CD14-positive monocyte (primary cell): Measurements from ENCODE around the gene TBC1D5. TPM values are rescaled to one million over a fixed set of nuclear protein-coding genes. Genes with fewer than 3 reads are reported as not detected.

ENCODE experiments used
- DNase-seq, 3 donors: peaks; one replicate each; pipeline ENCODE4 v3.0.0-alpha.2; 2011 to 2022
- H2AFZ ChIP-seq: 2 replicates; pipeline ENCODE4 v1.6.0; 2012; ENCODE audit warnings: mild to moderate bottlenecking, low read depth, low read length, inconsistent platforms; ENCODE audit not compliant: insufficient read depth, poor library complexity, severe bottlenecking
- H3K27ac ChIP-seq, 2 donors: 1 replicate in 1 of 2; 2 replicates in 1 of 2; pipeline ENCODE4 v1.5.1; 2012 to 2013; ENCODE audit warnings: low read length in 2 of 2, control low read depth in 1 of 2, inconsistent platforms in 1 of 2, low read depth in 1 of 2, mild to moderate bottlenecking in 1 of 2
- H3K27me3 ChIP-seq, 2 donors: one replicate each; pipeline versions ENCODE4 v1.6.0 to v1.6.1; 2011 to 2013; ENCODE audit warnings: low read length in 2 of 2; ENCODE audit not compliant: control insufficient read depth in 2 of 2, insufficient read depth in 2 of 2
- H3K36me3 ChIP-seq, 2 donors: replicated peaks in 1 of 2; 1 replicate in 1 of 2; 2 replicates in 1 of 2; pipeline versions ENCODE4 v1.5.1 to v1.6.1; 2012 to 2013; ENCODE audit warnings: low read length in 2 of 2, control low read depth in 1 of 2, inconsistent platforms in 1 of 2, mild to moderate bottlenecking in 1 of 2; ENCODE audit not compliant: insufficient read depth in 2 of 2, control insufficient read depth in 1 of 2
- H3K4me1 ChIP-seq, 2 donors: 1 replicate in 1 of 2; 2 replicates in 1 of 2; pipeline versions ENCODE4 v1.5.1 to v1.6.1; 2012 to 2013; ENCODE audit warnings: low read length in 2 of 2, control low read depth in 1 of 2, inconsistent platforms in 1 of 2, mild to moderate bottlenecking in 1 of 2, moderate library complexity in 1 of 2; ENCODE audit not compliant: insufficient read depth in 2 of 2, control insufficient read depth in 1 of 2
- H3K4me2 ChIP-seq: replicated peaks from 2 replicates; pipeline ENCODE3; 2012; ENCODE audit warnings: low read length, moderate library complexity, mild to moderate bottlenecking; ENCODE audit not compliant: poor library complexity, severe bottlenecking; ENCODE audit errors: extremely low read depth
- H3K4me3 ChIP-seq, 3 experiments: fragments of 200-600 bp in 1 of 3; sonication (generic) in 1 of 3; replicated peaks in 1 of 3; 1 replicate in 2 of 3; 2 replicates in 1 of 3; pipeline ENCODE4 v1.5.1; 2011 to 2013; ENCODE audit warnings: low read length in 3 of 3, mild to moderate bottlenecking in 3 of 3, control low read depth in 2 of 3, low read depth in 2 of 3, inconsistent platforms in 1 of 3, moderate library complexity in 1 of 3
- H3K79me2 ChIP-seq: 2 replicates; pipeline ENCODE4 v1.6.0; 2012; ENCODE audit warnings: mild to moderate bottlenecking, control low read depth, inconsistent platforms, low read length, moderate library complexity; ENCODE audit not compliant: insufficient read depth
- H3K9ac ChIP-seq: 2 replicates; pipeline ENCODE4 v1.6.0; 2017; ENCODE audit warnings: low read length, mild to moderate bottlenecking; ENCODE audit not compliant: insufficient read depth, poor library complexity, severe bottlenecking
- H3K9me3 ChIP-seq, 2 donors: replicated peaks in 1 of 2; 1 replicate in 1 of 2; 2 replicates in 1 of 2; pipeline versions ENCODE4 v1.5.1 to v1.6.1; 2012 to 2013; ENCODE audit warnings: low read length in 2 of 2, control low read depth in 1 of 2; ENCODE audit not compliant: control insufficient read depth in 1 of 2, insufficient read depth in 1 of 2
- H4K20me1 ChIP-seq: 2 replicates; pipeline ENCODE4 v1.6.0; 2012; ENCODE audit warnings: mild to moderate bottlenecking, low read length, control low read depth, moderate library complexity; ENCODE audit not compliant: insufficient read depth
- H3K27ac Mint-ChIP-seq, 7 donors: one replicate each; pipeline ENCODE4 v1.8.0; 2020; ENCODE audit warnings: mild to moderate bottlenecking in 7 of 7, mixed read lengths in 7 of 7, moderate library complexity in 6 of 7, inconsistent platforms in 2 of 7
- H3K27me3 Mint-ChIP-seq, 3 donors: one replicate each; pipeline ENCODE4 v1.8.0; 2021 to 2022; ENCODE audit warnings: low read depth in 3 of 3, mild to moderate bottlenecking in 3 of 3, mixed read lengths in 3 of 3, moderate library complexity in 3 of 3, inconsistent platforms in 1 of 3
- H3K36me3 Mint-ChIP-seq, 2 donors: one replicate each; pipeline ENCODE4 v1.8.0; 2020; ENCODE audit warnings: mixed read lengths in 2 of 2, inconsistent platforms in 1 of 2, mild to moderate bottlenecking in 1 of 2
- H3K4me1 Mint-ChIP-seq: one replicate; pipeline ENCODE4 v1.8.0; 2020; ENCODE audit warnings: mild to moderate bottlenecking, mixed read lengths
- H3K4me3 Mint-ChIP-seq, 2 donors: one replicate each; pipeline ENCODE4 v1.8.0; 2020; ENCODE audit warnings: mild to moderate bottlenecking in 2 of 2, mixed read lengths in 2 of 2, moderate library complexity in 1 of 2
- H3K9me3 Mint-ChIP-seq, 7 donors: one replicate each; pipeline ENCODE4 v1.8.0; 2020 to 2022; ENCODE audit warnings: mixed read lengths in 7 of 7, mild to moderate bottlenecking in 6 of 7, moderate library complexity in 6 of 7, inconsistent platforms in 2 of 7
- CTCF ChIP-seq: fragments of 200-600 bp; IDR thresholded peaks from one replicate; pipeline ENCODE4 v1.8.0; 2022; ENCODE audit warnings: antibody characterized with exemption, mild to moderate bottlenecking
- WGBS: methylation state at CpG from one replicate; pipeline ENCODE4 v1.1.5; 2013; ENCODE audit warnings: missing lambda C conversion rate; ENCODE audit not compliant: insufficient coverage; 5-methylcytosine and 5-hydroxymethylcytosine counted together
- intact Hi-C, 2 donors: fragments of 100-400 bp; cut with micrococcal nuclease; formaldehyde crosslinking; loops; one replicate each; pipeline versions ENCODE4 v1.15.0 to v1.15.1; 2023
- polyA plus RNA-seq, 3 donors: library from polyadenylated mRNA; depleted of rRNA in 1 of 3; unstranded in 2 of 3; stranded (reverse) in 1 of 3; fragments of 300-500 nt in 2 of 3; fragments of >200 nt in 1 of 3; fragmentation: Illumina TruSeq in 2 of 3; gene quantifications; 1 replicate in 2 of 3; 2 replicates in 1 of 3; pipeline ENCODE4 v1.2.3, GENCODE V29; 2012 to 2021

The TBC1D5 gene
- polyA plus RNA-seq, 3 donors = 17.6 to 35.3 (median 21.0) TPM

GRCh38 chr3:17402442-17402841, 340.0 kb downstream of the TBC1D5 start:
- H3K4me1 ChIP-seq = peaks cover 10 to 11% of the 10 kb centered on the region in 2 donors
- H3K4me2 ChIP-seq = no peak overlapping the region
- Mint-ChIP-seq H3K4me3 (no peak overlapping the region), H3K4me1 (peaks cover 2% of the 10 kb centered on the region), H3K27ac (no peak overlapping the region), H3K36me3 (peaks cover 33 to 34% of the 10 kb centered on the region in 2 donors), H3K27me3 (peaks cover 0 to 2% (median 0%) of the 10 kb centered on the region in 3 donors), H3K9me3 (no peaks in the 10 kb centered on the region)
- intact Hi-C loops = no loop called here
- no peak for DNase-seq
- no peaks in the 10 kb centered on the region for H4K20me1 ChIP-seq
- H3K27me3 ChIP-seq = no peaks in the 10 kb centered on the region
- no peaks in the 10 kb centered on the region for H3K9me3 ChIP-seq
- no CpG with 5 or more reads among the region's 3 CpGs for WGBS
- H3K9ac ChIP-seq = no peak overlapping the region
- no peak for TF ChIP-seq CTCF
- no peak overlapping the region for H3K27ac ChIP-seq
- H3K79me2 ChIP-seq = no peaks in the 10 kb centered on the region
- no peak overlapping the region for H3K4me3 ChIP-seq
- H2AFZ ChIP-seq = no peak overlapping the region
- H3K36me3 ChIP-seq = peaks cover 17 to 48% of the 10 kb centered on the region in 2 donors

GRCh38 chr3:17401912-17402311, 340.5 kb downstream of the TBC1D5 start:
- H3K27me3 Mint-ChIP-seq = peaks cover 0 to 2% (median 0%) of the 10 kb centered on the region in 3 donors
- peaks cover 10 to 11% of the 10 kb centered on the region in 2 donors for H3K4me1 ChIP-seq
- no peaks in the 10 kb centered on the region for H3K9me3 ChIP-seq
- no peak overlapping the region for H3K9ac ChIP-seq
- intact Hi-C loops = no loop called here
- H3K4me2 ChIP-seq = no peak overlapping the region
- no CpG with 5 or more reads among the region's 1 CpG for WGBS
- no peak for DNase-seq
- no peaks in the 10 kb centered on the region for H3K79me2 ChIP-seq
- H3K4me3 Mint-ChIP-seq = no peak overlapping the region
- no peaks in the 10 kb centered on the region for H3K9me3 Mint-ChIP-seq
- no peak overlapping the region for H2AFZ ChIP-seq
- no peak overlapping the region for H3K27ac Mint-ChIP-seq
- no peak overlapping the region for H3K4me3 ChIP-seq
- H3K27me3 ChIP-seq = no peaks in the 10 kb centered on the region
- no peak overlapping the region for H3K27ac ChIP-seq
- H4K20me1 ChIP-seq = no peaks in the 10 kb centered on the region
- peaks cover 37 to 38% of the 10 kb centered on the region in 2 donors for H3K36me3 Mint-ChIP-seq
- H3K4me1 Mint-ChIP-seq = peaks cover 2% of the 10 kb centered on the region
- H3K36me3 ChIP-seq = peaks cover 18 to 48% of the 10 kb centered on the region in 2 donors
- no peak for TF ChIP-seq CTCF
